KOPT-K1 (cell line): Measurements from ENCODE around the gene CD44.

Source experiments
- H3K27ac ChIP-seq: fragments of 200-600 bp; sonication (generic); 2 replicates; pipeline ENCODE4 v1.5.1; 2016; ENCODE audit warnings: antibody characterized with exemption, mild to moderate bottlenecking, low read depth, low read length; ENCODE audit not compliant: poor library complexity, severe bottlenecking
- H3K36me3 ChIP-seq: fragments of 200-600 bp; sonication (generic); 2 replicates; pipeline ENCODE4 v1.5.1; 2017; ENCODE audit warnings: antibody characterized with exemption, mild to moderate bottlenecking, low read length, moderate library complexity; ENCODE audit not compliant: insufficient read depth
- H3K9me3 ChIP-seq: fragments of 200-600 bp; sonication (generic); 2 replicates; pipeline ENCODE4 v1.5.1; 2017; ENCODE audit warnings: antibody characterized with exemption, low read length, mild to moderate bottlenecking; ENCODE audit not compliant: insufficient read depth, poor library complexity, severe bottlenecking

CD44 gene

GRCh38 chr11:35168671-35169070 lies 29.7 kb downstream of the CD44 start:
- H3K36me3 ChIP-seq, result no peaks in the 10 kb centered on the region
- H3K9me3 ChIP-seq, result no peaks in the 10 kb centered on the region
- H3K27ac ChIP-seq, result peak overlapping the region; percentile 98

GRCh38 chr11:35169112-35169511 lies 30.1 kb downstream of the CD44 start:
- Histone ChIP-seq H3K36me3 (no peaks in the 10 kb centered on the region), H3K27ac (no peak overlapping the region), H3K9me3 (no peaks in the 10 kb centered on the region)

- H3K9me3 ChIP-seq, result no peaks in the 10 kb centered on the region
- H3K36me3 ChIP-seq, result no peaks in the 10 kb centered on the region
- no peak overlapping the region for H3K27ac ChIP-seq
These were observed 30.8 kb downstream of the CD44 start for GRCh38 chr11:35169754-35170153.

- Histone ChIP-seq H3K36me3 (no peaks in the 10 kb centered on the region), H3K27ac (no peak overlapping the region)
These were observed 31.5 kb downstream of the CD44 start for GRCh38 chr11:35170503-35170902.

GRCh38 chr11:35171226-35171625 lies 32.3 kb downstream of the CD44 start:
- Histone ChIP-seq H3K36me3 (no peaks in the 10 kb centered on the region), H3K9me3 (no peaks in the 10 kb centered on the region), H3K27ac (no peak overlapping the region)

More at GRCh38 chr11:35170503-35170902, 31.5 kb downstream of the CD44 start:
- no peaks in the 10 kb centered on the region for H3K9me3 ChIP-seq

GRCh38 chr11:35173011-35173511 lies 34.1 kb downstream of the CD44 start:
- no peaks in the 10 kb centered on the region for H3K9me3 ChIP-seq
- H3K27ac ChIP-seq, result peak overlapping the region; percentile 57
- H3K36me3 ChIP-seq, result no peaks in the 10 kb centered on the region

- Histone ChIP-seq H3K9me3 (no peaks in the 10 kb centered on the region), H3K27ac (peak overlapping the region; percentile 57), H3K36me3 (no peaks in the 10 kb centered on the region)
These were observed 34.9 kb downstream of the CD44 start for GRCh38 chr11:35173616-35174566.

GRCh38 chr11:35174666-35175065 lies 35.7 kb downstream of the CD44 start:
- Histone ChIP-seq H3K27ac (peak overlapping the region; percentile 57), H3K36me3 (no peaks in the 10 kb centered on the region), H3K9me3 (no peaks in the 10 kb centered on the region)

GRCh38 chr11:35177370-35177769 lies 38.4 kb downstream of the CD44 start:
- H3K9me3 ChIP-seq, result no peaks in the 10 kb centered on the region
- H3K27ac ChIP-seq, result peak overlapping the region; percentile 56
- no peaks in the 10 kb centered on the region for H3K36me3 ChIP-seq

- H3K27ac ChIP-seq, result peak overlapping the region; percentile 56
- H3K9me3 ChIP-seq, result no peaks in the 10 kb centered on the region
- no peaks in the 10 kb centered on the region for H3K36me3 ChIP-seq
These were observed 39.3 kb downstream of the CD44 start for GRCh38 chr11:35178067-35178805.

GRCh38 chr11:35178873-35179272 lies 39.9 kb downstream of the CD44 start:
- Histone ChIP-seq H3K9me3 (no peaks in the 10 kb centered on the region), H3K27ac (no peak overlapping the region), H3K36me3 (no peaks in the 10 kb centered on the region)

GRCh38 chr11:35179466-35180135 lies 40.6 kb downstream of the CD44 start:
- no peaks in the 10 kb centered on the region for H3K9me3 ChIP-seq
- H3K27ac ChIP-seq, result no peak overlapping the region
- no peaks in the 10 kb centered on the region for H3K36me3 ChIP-seq

GRCh38 chr11:35180317-35181233 lies 41.6 kb downstream of the CD44 start:
- no peaks in the 10 kb centered on the region for H3K9me3 ChIP-seq
- no peaks in the 10 kb centered on the region for H3K36me3 ChIP-seq
- H3K27ac ChIP-seq, result no peak overlapping the region

GRCh38 chr11:35182317-35182939 lies 43.5 kb downstream of the CD44 start:
- Histone ChIP-seq H3K9me3 (no peaks in the 10 kb centered on the region), H3K27ac (no peak overlapping the region), H3K36me3 (no peaks in the 10 kb centered on the region)
